HG03095 (cell line): ENCODE data around the gene GNG7.
"Not testable (repeated sequence)": the region's sequence is repeated elsewhere in the genome, so short reads cannot be mapped to it uniquely, and the experiment has no call there.

ENCODE experiments used
- ATAC-seq: cut with Tn5 transposase; IDR thresholded peaks from one replicate; pipeline ENCODE4 v1.9.1; 2021; ENCODE audit warnings: moderate library complexity; ENCODE audit not compliant: unreplicated experiment

The GNG7 gene

GRCh38 chr19:2678044-2678671 lies 24.3 kb downstream of the GNG7 start:
- peak; percentile 49 for ATAC-seq

DNA sequence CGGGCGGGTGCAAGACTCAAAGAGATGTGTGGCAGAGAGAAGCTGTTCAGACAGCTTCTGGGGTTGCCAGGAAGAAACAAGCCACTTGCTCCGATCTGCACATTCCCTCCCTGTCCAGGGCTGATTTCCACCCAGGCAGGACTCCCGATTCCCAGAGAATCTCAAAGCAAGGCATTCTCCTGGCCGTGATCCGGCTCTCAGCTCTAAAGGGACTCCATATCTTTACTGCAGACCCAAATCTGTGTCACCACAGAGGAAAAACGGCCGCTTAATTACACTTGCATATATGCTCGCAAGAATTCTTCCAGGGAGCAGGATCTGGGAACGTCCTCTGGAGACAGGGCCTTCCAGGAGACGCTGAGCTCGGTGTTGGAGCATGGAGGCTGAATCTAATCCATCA lies 25.7 kb downstream of the GNG7 start:
- no peak for ATAC-seq

GRCh38 chr19:2675892-2676291 lies 26.6 kb downstream of the GNG7 start:
- ATAC-seq, result no peak

- ATAC-seq, result no peak
Observed at GRCh38 chr19:2670217-2670616, 32.3 kb downstream of the GNG7 start.

DNA sequence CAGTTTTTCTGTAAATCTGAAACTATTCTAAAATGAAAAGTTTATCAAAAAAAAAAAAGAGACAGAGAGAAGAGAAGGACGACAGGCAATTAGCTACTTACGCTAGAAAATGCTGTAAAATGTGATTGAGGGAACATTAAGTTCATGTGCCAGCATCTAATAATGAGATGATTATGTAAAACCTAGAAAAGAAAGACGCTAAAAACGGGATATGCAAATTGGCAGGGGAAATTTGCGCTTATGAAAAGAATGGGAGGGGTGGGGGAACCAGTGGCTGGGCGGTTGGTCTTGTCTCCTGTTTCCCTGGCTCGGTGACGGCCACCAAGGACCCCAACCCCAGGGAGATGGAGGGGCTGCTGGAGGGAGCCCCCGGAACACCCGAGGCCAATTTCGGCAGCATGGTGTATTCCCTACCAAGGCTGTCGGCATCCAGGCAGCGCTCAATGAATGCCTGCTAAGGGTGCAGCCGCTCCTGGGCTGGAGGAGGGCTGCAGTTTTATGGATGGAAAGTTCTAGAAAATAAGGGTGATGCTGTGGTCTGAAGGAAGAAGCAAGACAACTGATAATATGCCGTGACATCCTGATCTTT lies 34.2 kb downstream of the GNG7 start:
- ATAC-seq, result no peak

DNA sequence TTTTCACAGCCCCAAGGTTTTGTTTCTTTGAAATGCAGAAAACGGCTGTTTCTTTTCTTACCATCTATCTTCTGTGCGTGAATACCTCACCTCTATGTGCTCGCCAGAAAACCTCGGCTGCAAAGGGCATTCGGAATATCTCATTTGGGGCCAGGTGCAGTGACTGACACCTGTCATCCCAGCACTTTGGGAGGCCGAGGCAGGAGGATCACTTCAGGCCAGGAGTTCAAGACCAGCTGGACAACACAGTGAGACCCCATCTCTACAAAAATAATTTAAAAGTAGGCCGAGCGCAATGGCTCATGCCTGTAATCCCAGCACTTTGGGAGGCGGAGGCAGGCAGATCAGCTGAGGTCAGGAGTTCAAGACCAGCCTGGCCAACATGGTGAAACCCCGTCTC lies 35.1 kb downstream of the GNG7 start:
- not testable (repeated sequence) for ATAC-seq

GRCh38 chr19:2666344-2666994 lies 36.0 kb downstream of the GNG7 start:
- no peak for ATAC-seq

GRCh38 chr19:2665103-2665502 lies 37.4 kb downstream of the GNG7 start:
- no peak for ATAC-seq

DNA sequence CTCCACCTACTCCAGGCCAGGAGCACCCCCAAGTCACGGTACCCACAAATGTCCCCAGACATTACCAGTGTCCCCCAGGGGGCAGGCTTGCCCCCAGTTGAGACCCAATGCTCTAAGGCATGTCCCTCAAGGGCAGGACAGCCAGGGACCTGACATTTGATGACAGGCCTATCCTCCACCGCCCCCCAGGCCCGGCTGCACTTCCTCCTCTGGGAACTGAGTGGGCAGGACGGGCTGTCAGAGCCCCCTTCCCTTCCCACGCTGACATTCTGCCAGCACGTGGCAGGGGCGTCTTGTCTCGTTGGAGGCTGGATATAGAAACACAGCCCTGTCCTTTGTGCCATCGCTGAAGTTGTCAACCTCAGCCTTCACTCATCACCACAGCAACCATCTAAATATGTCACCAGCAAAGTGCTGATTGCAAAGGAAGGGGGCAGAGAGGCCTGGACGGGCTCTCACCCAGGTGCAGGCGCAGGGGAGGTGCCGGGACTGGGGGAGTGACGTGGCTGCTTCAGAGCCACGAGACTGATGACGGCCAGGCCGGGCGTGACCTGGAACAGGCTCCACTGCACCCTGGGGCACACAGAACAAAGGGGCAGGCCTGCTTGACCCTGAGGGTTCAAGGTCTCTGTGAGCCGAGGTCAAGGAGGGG lies 38.4 kb downstream of the GNG7 start:
- ATAC-seq, result no peak

- ATAC-seq, result no peak
Observed at GRCh38 chr19:2661615-2662014, 40.9 kb downstream of the GNG7 start.

DNA sequence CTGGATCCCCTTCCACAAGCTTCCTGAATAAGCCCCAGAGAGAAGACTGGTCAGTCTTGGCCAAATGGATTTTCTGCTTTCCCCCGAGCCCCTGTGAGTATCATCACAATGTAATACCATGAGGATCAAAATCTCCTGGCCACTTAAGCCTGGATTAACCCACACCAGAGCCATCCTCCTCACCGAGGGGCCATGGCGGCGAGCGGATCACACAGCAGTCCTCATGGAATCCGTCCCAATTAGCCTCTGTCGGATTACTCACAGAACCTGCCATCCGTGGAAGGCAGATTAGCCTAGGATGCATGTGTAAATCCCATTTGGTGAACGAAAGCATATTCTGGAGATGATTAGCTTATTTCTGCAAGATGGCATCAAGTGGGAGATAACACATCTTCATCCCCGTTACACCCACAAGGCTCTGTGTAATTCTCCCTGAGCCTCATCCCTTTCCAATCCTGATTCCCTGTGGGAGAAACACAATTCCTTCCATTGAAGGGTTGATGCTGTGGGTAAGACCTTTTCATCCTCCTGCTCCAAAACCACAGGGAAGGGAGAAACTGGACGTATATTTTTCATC lies 42.5 kb downstream of the GNG7 start:
- no peak for ATAC-seq

DNA sequence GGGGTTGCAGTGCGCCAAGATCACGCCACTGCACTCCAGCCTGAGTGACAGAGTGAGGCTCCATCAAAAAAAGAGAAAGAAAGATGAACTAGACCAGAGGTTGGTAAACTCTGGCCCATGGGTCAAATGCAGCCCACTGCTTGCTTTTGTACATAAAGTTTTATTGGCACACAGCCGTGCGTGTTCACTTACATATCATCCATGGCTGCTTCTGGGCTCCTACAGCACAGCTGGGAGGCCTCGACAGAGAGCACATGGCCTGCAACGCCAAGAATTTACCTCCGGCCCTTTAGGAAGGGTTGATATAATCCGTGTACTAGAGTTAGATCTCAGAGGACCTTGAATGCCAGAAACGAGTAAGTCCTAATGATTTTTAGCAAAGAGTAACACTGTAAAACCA lies 46.0 kb downstream of the GNG7 start:
- no peak for ATAC-seq

- ATAC-seq, result no peak
Observed at GRCh38 chr19:2653710-2654707, 48.5 kb downstream of the GNG7 start.

GRCh38 chr19:2653218-2653617 lies 49.3 kb downstream of the GNG7 start:
- ATAC-seq, result no peak

GRCh38 chr19:2652504-2653099 lies 49.9 kb downstream of the GNG7 start:
- ATAC-seq, result no peak

- ATAC-seq, result not testable (repeated sequence)
Observed at GRCh38 chr19:2651002-2651733, 51.3 kb downstream of the GNG7 start.

DNA sequence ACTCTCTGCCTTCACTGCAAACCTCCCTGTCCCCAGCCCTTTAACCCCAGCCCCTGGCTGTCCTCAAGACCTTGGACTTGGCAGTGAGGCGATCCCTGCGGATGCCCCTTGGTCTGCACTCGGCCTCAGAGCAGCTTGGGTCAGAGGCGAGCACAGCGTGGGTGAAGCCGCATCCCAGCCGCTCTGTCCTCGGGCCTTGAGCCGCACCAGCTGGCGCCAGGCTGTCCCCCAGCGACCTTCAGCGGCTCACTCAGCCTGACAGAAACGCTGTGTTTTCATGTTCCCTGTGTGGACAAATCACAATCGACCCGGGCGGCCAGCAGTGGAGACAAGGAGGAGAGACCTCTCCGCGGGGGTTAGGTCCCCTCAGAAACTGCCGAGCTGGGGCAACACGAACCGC lies 52.0 kb downstream of the GNG7 start:
- ATAC-seq, result no peak

GRCh38 chr19:2648528-2648937 lies 54.0 kb downstream of the GNG7 start:
- ATAC-seq, result no peak

DNA sequence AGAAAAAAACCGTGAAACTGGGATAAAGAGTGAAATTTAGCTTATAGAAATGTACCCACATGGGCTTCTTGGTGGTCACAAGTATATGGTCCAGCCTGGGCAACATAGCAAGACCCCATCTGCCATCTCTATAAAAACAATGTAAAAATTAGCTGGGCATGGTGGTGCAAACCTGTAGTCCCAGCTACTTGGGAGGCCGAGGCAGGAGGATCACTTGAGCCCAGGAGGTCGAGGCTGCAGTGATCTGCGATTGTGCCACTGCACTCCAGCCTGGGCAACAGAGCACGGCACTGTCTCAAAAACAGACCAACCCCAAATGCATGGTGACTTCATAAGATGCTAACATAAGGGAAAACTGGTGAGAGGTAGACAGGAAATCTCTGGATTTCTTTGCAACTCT lies 54.4 kb downstream of the GNG7 start:
- ATAC-seq, result no peak
